GM23338 (cell line): ENCODE measurements around the gene CAMK2N2. TPM values are rescaled to one million over a fixed set of nuclear protein-coding genes. Genes with fewer than 3 reads are reported as not detected.

Experiments used
- ATAC-seq: fragments of 200-7000 bp; cut with Tn5 transposase; 3 replicates; pipeline ENCODE4 v1.9.1; 2020
- DNase-seq: peaks from one replicate; pipeline ENCODE4 v3.0.0-alpha.2; 2015; ENCODE audit warnings: low spot score
- H2AFZ ChIP-seq: fragments of 200-600 bp; sonication (generic); 2 replicates; pipeline ENCODE4 v1.8.0; 2016; ENCODE audit warnings: antibody characterized with exemption, mild to moderate bottlenecking, moderate library complexity
- H3F3A ChIP-seq: fragments of 200-600 bp; sonication (generic); replicated peaks from 2 replicates; pipeline ENCODE4 v1.8.0; 2017; ENCODE audit warnings: antibody characterized with exemption, mixed run types, low read depth
- H3K27ac ChIP-seq: fragments of 200-600 bp; sonication (generic); 2 replicates; pipeline ENCODE4 v1.6.1; 2016; ENCODE audit warnings: low read depth
- H3K27me3 ChIP-seq: fragments of 200-600 bp; sonication (generic); 2 replicates; pipeline ENCODE4 v1.8.0; 2016; ENCODE audit warnings: mild to moderate bottlenecking, mixed run types, moderate library complexity; ENCODE audit not compliant: insufficient read depth
- H3K36me3 ChIP-seq: fragments of 200-600 bp; sonication (generic); 2 replicates; pipeline ENCODE4 v1.8.0; 2016; ENCODE audit warnings: mild to moderate bottlenecking; ENCODE audit not compliant: insufficient read depth
- H3K4me1 ChIP-seq: fragments of 200-600 bp; sonication (generic); 2 replicates; pipeline ENCODE4 v1.8.0; 2016; ENCODE audit warnings: mild to moderate bottlenecking, moderate library complexity; ENCODE audit not compliant: insufficient read depth
- H3K4me2 ChIP-seq: fragments of 200-600 bp; sonication (generic); 2 replicates; pipeline ENCODE4 v1.7.1; 2017; ENCODE audit warnings: mixed run types
- H3K4me3 ChIP-seq: fragments of 200-600 bp; sonication (generic); 2 replicates; pipeline ENCODE4 v1.6.1; 2016; ENCODE audit warnings: mixed run types
- H3K79me2 ChIP-seq: fragments of 200-600 bp; sonication (generic); replicated peaks from 2 replicates; pipeline ENCODE4 v1.8.0; 2017; ENCODE audit warnings: mild to moderate bottlenecking; ENCODE audit not compliant: insufficient read depth
- H3K9me2 ChIP-seq: fragments of 200-600 bp; sonication (generic); 2 replicates; pipeline ENCODE4 v1.8.0; 2017; ENCODE audit not compliant: insufficient read depth
- H4K20me1 ChIP-seq: fragments of 200-600 bp; sonication (generic); replicated peaks from 2 replicates; pipeline ENCODE4 v1.8.0; 2017; ENCODE audit warnings: mild to moderate bottlenecking; ENCODE audit not compliant: insufficient read depth
- H3K27ac Mint-ChIP-seq: 2 replicates; pipeline ENCODE4 v1.8.0; 2020; ENCODE audit warnings: inconsistent platforms, mild to moderate bottlenecking, moderate library complexity, mixed read lengths
- H3K27me3 Mint-ChIP-seq: 3 replicates; pipeline ENCODE4 v1.8.0; 2022; ENCODE audit warnings: low read depth, mild to moderate bottlenecking, moderate library complexity, mixed read lengths, inconsistent platforms; ENCODE audit not compliant: insufficient read depth, poor library complexity
- H3K36me3 Mint-ChIP-seq: 3 replicates; pipeline ENCODE4 v1.8.0; 2021; ENCODE audit warnings: low read depth, mild to moderate bottlenecking, inconsistent platforms, moderate library complexity, mixed read lengths
- H3K4me1 Mint-ChIP-seq: 3 replicates; pipeline ENCODE4 v1.8.0; 2020; ENCODE audit warnings: mild to moderate bottlenecking, inconsistent platforms, mixed read lengths
- H3K4me3 Mint-ChIP-seq: 3 replicates; pipeline ENCODE4 v1.8.0; 2021; ENCODE audit warnings: moderate library complexity, mild to moderate bottlenecking, inconsistent platforms, mixed read lengths
- H3K9me3 Mint-ChIP-seq: 3 replicates; pipeline ENCODE4 v1.8.0; 2020; ENCODE audit warnings: moderate library complexity, mild to moderate bottlenecking, inconsistent platforms, mixed read lengths
- EZH2 ChIP-seq: fragments of 200-600 bp; sonication (generic); IDR thresholded peaks from one replicate; pipeline ENCODE4 v1.8.0; 2017; ENCODE audit warnings: antibody characterized with exemption, mild to moderate bottlenecking, low read depth; ENCODE audit not compliant: unreplicated experiment
- EZH2phosphoT487 ChIP-seq: fragments of 200-600 bp; sonication (generic); IDR thresholded peaks from one replicate; pipeline ENCODE4 v1.8.1; 2018; ENCODE audit warnings: antibody characterized with exemption; ENCODE audit not compliant: unreplicated experiment
- NANOG ChIP-seq: IDR thresholded peaks from 2 replicates; pipeline ENCODE4 v1.6.1; 2016; ENCODE audit warnings: antibody characterized with exemption, borderline replicate concordance
- polyA plus RNA-seq: library from polyadenylated mRNA; unstranded; fragments of >200 nt; fragmentation: Nextera tagmentation; extraction: Ambion mirVana; gene quantifications from 2 replicates; pipeline ENCODE4 v1.2.1, GENCODE V29; 2016
- total RNA-seq: library from RNA; depleted of rRNA; stranded (reverse); fragments of >200 nt; shearing (Covaris generic); gene quantifications from 2 replicates; pipeline ENCODE4 v1.2.3, GENCODE V29; 2014
- TF ChIP-seq, protein P1 (sequence below): fragments of 250-450 bp; sonication (Bioruptor Pico); IDR thresholded peaks from 2 replicates; pipeline ENCODE4 v1.5.0; 2020; ENCODE audit warnings: mild to moderate bottlenecking, moderate library complexity
- TF ChIP-seq, protein P2 (sequence below): IDR thresholded peaks from 2 replicates; pipeline ENCODE4 v1.6.1; 2016; ENCODE audit warnings: antibody characterized with exemption

Gene CAMK2N2
- total and polyA plus RNA-seq, 2 experiments from 2014 or later = 0.32 to 1.3 TPM

GRCh38 chr3:184231671-184232070, 29.7 kb downstream of the CAMK2N2 start (continued):
- TF ChIP-seq, protein P1, sequence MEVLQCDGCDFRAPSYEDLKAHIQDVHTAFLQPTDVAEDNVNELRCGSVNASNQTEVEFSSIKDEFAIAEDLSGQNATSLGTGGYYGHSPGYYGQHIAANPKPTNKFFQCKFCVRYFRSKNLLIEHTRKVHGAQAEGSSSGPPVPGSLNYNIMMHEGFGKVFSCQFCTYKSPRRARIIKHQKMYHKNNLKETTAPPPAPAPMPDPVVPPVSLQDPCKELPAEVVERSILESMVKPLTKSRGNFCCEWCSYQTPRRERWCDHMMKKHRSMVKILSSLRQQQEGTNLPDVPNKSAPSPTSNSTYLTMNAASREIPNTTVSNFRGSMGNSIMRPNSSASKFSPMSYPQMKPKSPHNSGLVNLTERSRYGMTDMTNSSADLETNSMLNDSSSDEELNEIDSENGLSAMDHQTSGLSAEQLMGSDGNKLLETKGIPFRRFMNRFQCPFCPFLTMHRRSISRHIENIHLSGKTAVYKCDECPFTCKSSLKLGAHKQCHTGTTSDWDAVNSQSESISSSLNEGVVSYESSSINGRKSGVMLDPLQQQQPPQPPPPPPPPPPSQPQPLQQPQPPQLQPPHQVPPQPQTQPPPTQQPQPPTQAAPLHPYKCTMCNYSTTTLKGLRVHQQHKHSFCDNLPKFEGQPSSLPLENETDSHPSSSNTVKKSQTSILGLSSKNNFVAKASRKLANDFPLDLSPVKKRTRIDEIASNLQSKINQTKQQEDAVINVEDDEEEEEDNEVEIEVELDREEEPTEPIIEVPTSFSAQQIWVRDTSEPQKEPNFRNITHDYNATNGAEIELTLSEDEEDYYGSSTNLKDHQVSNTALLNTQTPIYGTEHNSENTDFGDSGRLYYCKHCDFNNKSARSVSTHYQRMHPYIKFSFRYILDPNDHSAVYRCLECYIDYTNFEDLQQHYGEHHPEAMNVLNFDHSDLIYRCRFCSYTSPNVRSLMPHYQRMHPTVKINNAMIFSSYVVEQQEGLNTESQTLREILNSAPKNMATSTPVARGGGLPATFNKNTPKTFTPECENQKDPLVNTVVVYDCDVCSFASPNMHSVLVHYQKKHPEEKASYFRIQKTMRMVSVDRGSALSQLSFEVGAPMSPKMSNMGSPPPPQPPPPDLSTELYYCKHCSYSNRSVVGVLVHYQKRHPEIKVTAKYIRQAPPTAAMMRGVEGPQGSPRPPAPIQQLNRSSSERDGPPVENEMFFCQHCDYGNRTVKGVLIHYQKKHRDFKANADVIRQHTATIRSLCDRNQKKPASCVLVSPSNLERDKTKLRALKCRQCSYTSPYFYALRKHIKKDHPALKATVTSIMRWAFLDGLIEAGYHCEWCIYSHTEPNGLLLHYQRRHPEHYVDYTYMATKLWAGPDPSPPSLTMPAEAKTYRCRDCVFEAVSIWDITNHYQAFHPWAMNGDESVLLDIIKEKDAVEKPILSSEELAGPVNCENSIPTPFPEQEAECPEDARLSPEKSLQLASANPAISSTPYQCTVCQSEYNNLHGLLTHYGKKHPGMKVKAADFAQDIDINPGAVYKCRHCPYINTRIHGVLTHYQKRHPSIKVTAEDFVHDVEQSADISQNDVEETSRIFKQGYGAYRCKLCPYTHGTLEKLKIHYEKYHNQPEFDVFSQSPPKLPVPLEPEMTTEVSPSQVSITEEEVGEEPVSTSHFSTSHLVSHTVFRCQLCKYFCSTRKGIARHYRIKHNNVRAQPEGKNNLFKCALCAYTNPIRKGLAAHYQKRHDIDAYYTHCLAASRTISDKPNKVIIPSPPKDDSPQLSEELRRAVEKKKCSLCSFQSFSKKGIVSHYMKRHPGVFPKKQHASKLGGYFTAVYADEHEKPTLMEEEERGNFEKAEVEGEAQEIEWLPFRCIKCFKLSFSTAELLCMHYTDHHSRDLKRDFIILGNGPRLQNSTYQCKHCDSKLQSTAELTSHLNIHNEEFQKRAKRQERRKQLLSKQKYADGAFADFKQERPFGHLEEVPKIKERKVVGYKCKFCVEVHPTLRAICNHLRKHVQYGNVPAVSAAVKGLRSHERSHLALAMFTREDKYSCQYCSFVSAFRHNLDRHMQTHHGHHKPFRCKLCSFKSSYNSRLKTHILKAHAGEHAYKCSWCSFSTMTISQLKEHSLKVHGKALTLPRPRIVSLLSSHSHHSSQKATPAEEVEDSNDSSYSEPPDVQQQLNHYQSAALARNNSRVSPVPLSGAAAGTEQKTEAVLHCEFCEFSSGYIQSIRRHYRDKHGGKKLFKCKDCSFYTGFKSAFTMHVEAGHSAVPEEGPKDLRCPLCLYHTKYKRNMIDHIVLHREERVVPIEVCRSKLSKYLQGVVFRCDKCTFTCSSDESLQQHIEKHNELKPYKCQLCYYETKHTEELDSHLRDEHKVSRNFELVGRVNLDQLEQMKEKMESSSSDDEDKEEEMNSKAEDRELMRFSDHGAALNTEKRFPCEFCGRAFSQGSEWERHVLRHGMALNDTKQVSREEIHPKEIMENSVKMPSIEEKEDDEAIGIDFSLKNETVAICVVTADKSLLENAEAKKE (CRISPR knock-in tag) = no peak
- TF ChIP-seq, protein P2, sequence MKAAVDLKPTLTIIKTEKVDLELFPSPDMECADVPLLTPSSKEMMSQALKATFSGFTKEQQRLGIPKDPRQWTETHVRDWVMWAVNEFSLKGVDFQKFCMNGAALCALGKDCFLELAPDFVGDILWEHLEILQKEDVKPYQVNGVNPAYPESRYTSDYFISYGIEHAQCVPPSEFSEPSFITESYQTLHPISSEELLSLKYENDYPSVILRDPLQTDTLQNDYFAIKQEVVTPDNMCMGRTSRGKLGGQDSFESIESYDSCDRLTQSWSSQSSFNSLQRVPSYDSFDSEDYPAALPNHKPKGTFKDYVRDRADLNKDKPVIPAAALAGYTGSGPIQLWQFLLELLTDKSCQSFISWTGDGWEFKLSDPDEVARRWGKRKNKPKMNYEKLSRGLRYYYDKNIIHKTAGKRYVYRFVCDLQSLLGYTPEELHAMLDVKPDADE = no peak

- Histone ChIP-seq H3K4me1 (no peaks in the 10 kb centered on the region), H2AFZ (peak overlapping the region; percentile 43; the same call in 1 of the 2 replicates), H3K4me2 (peak overlapping the region; percentile 90), H3K4me3 (peak overlapping the region; percentile 63), H3K9me2 (no peaks in the 10 kb centered on the region), H3K27ac (no peak overlapping the region), H3K79me2 (no peaks in the 10 kb centered on the region), H3K27me3 (peaks cover 78% of the 10 kb centered on the region), H3K36me3 (no peaks in the 10 kb centered on the region), H4K20me1 (0 out of 2 replicates have a peak, but pooled peaks cover 6% of the 10 kb centered on the region), H3F3A (no peaks in the 10 kb centered on the region)
- Mint-ChIP-seq H3K36me3 (no peaks in the 10 kb centered on the region; the same call in 2 of the 3 replicates), H3K4me3 (peak overlapping the region; percentile 53), H3K27me3 (peaks cover 58% of the 10 kb centered on the region), H3K27ac (no peak overlapping the region), H3K4me1 (peaks cover 7% of the 10 kb centered on the region), H3K9me3 (no peaks in the 10 kb centered on the region; the same call in 2 of the 3 replicates)
- TF ChIP-seq EZH2 (peak; percentile 85), EZH2phosphoT487 (peak; percentile 11), NANOG (no peak)
- DNase-seq (peak; percentile 65), ATAC-seq (peak; percentile 18)
Observed at GRCh38 chr3:184230603-184231528, 30.5 kb downstream of the CAMK2N2 start.
